ENCODE measurements around the gene PTH2R.

GRCh38 chr2:208373460-208374089 lies 33.0 kb upstream of the PTH2R start:
- peak; percentile 74; the same call in 1 of the 2 replicates for TF ChIP-seq CTCF (IDR thresholded peaks at IDR 0.05)
- TF ChIP-seq E2F4 (CRISPR knock-in tag; IDR thresholded peaks at IDR 0.05; ENCODE audit: borderline replicate concordance, low read depth), result no peak
- TF ChIP-seq NFATC4 (CRISPR knock-in tag; IDR thresholded peaks at IDR 0.05), result no peak
- TF ChIP-seq CREM (CRISPR knock-in tag; IDR thresholded peaks at IDR 0.05), result no peak
- TF ChIP-seq E2F5 (CRISPR knock-in tag; IDR thresholded peaks at IDR 0.05), result no peak
- TF ChIP-seq MAX (CRISPR knock-in tag; IDR thresholded peaks at IDR 0.05), result no peak
- TF ChIP-seq ERG (CRISPR knock-in tag; IDR thresholded peaks at IDR 0.05), result no peak
- no peak for TF ChIP-seq RORB (CRISPR knock-in tag; IDR thresholded peaks at IDR 0.05)
- no peak for TF ChIP-seq TEAD4 (CRISPR knock-in tag; IDR thresholded peaks at IDR 0.05)
- no peak for TF ChIP-seq NR1H2 (CRISPR knock-in tag; IDR thresholded peaks at IDR 0.05)
- TF ChIP-seq ZNF232 (CRISPR knock-in tag; IDR thresholded peaks at IDR 0.05), result no peak
